Tibial nerve (tissue), 4 donors: ENCODE results near the gene RGS8.

Experiments used
- EP300 ChIP-seq, 2 donors: sonication (generic); formaldehyde crosslinking; IDR thresholded peaks; one replicate each; pipeline ENCODE4 v1.6.1; 2017; ENCODE audit warnings: antibody characterized with exemption in 2 of 2, mild to moderate bottlenecking in 1 of 2
- TF ChIP-seq, protein P1 (sequence below), 5 experiments: fragments of 200-600 bp in 3 of 5; fragments of 450-650 bp in 2 of 5; sonication (generic) in 3 of 5; IDR thresholded peaks; one replicate each; pipeline ENCODE4 v1.5.1; 2016 to 2019; ENCODE audit warnings: antibody characterized with exemption in 5 of 5, mild to moderate bottlenecking in 3 of 5, moderate library complexity in 2 of 5

DNA sequence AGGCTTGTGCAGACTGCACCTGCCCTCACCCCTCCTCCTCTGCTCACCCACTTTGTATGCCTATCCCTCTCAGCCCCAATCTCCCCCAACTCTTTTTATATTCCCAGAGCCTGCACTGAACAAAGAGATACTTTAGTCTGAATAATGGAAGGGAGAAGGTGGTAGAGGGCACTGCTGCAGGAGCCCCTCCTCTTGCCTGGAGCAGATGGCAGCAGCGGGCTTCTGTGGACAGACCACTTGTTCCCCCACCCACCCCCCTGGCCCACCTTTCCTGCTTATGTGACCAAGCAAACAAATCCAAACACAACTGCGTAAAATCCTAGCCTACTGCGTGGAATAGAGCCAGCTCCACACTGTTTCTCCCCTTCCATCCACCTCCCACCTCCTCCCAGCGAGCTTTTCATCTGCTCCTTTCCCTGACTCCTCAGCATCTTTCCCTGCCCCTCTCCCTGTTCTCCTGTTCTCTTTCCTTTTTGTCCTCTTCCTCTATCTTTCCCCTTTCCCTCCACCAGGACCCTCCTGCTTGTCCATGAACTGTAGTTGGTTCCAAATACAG is 27.5 kb downstream of the RGS8 start:
- TF ChIP-seq, protein P1, sequence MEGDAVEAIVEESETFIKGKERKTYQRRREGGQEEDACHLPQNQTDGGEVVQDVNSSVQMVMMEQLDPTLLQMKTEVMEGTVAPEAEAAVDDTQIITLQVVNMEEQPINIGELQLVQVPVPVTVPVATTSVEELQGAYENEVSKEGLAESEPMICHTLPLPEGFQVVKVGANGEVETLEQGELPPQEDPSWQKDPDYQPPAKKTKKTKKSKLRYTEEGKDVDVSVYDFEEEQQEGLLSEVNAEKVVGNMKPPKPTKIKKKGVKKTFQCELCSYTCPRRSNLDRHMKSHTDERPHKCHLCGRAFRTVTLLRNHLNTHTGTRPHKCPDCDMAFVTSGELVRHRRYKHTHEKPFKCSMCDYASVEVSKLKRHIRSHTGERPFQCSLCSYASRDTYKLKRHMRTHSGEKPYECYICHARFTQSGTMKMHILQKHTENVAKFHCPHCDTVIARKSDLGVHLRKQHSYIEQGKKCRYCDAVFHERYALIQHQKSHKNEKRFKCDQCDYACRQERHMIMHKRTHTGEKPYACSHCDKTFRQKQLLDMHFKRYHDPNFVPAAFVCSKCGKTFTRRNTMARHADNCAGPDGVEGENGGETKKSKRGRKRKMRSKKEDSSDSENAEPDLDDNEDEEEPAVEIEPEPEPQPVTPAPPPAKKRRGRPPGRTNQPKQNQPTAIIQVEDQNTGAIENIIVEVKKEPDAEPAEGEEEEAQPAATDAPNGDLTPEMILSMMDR (IDR thresholded peaks at IDR 0.05): no peak
- TF ChIP-seq EP300 (IDR thresholded peaks at IDR 0.05): no peak
